Common myeloid progenitor, CD34-positive (primary cell): ENCODE data around the gene SPATA19.

Experiments used
- CTCF ChIA-PET: fragments of 350-600 bp; sonication (Branson Sonifier 250); formaldehyde crosslinking; loops from one replicate; lab custom pipeline; 2021; ENCODE audit warnings: antibody characterized with exemption; lab: Charles Lee
- POLR2A ChIA-PET: fragments of 350-600 bp; sonication (Branson Sonifier 250); formaldehyde crosslinking; loops from one replicate; lab custom pipeline; 2021; ENCODE audit warnings: antibody characterized with exemption; lab: Charles Lee
- DNase-seq, 3 donors: peaks; one replicate each; pipeline versions ENCODE4 v3.0.0 to v3.0.0-alpha.2; 2013
- H3K27ac ChIP-seq, 2 experiments: 1 replicate in 1 of 2; 2 replicates in 1 of 2; pipeline ENCODE4 v1.7.0; 2013; ENCODE audit warnings: inconsistent platforms in 2 of 2, low read length in 2 of 2, mild to moderate bottlenecking in 2 of 2, low read depth in 1 of 2, moderate library complexity in 1 of 2; ENCODE audit not compliant: severe bottlenecking in 2 of 2, insufficient read depth in 1 of 2, poor library complexity in 1 of 2
- H3K27me3 ChIP-seq, 5 experiments: replicated peaks in 2 of 5; 1 replicate in 3 of 5; 2 replicates in 2 of 5; pipeline versions ENCODE4 v1.6.1 to v1.7.0; 2013; ENCODE audit warnings: low read length in 4 of 5, mild to moderate bottlenecking in 2 of 5, moderate library complexity in 2 of 5, inconsistent platforms in 1 of 5; ENCODE audit not compliant: insufficient read depth in 5 of 5, control insufficient read depth in 4 of 5
- H3K36me3 ChIP-seq, 4 experiments: 1 replicate in 2 of 4; 2 replicates in 2 of 4; pipeline versions ENCODE4 v1.6.1 to v1.7.0; 2013; ENCODE audit warnings: low read length in 3 of 4, control low read depth in 1 of 4, mild to moderate bottlenecking in 1 of 4; ENCODE audit not compliant: control insufficient read depth in 4 of 4, insufficient read depth in 4 of 4
- H3K4me1 ChIP-seq, 4 experiments: 1 replicate in 3 of 4; 2 replicates in 1 of 4; pipeline versions ENCODE4 v1.6.1 to v1.7.1; 2013; ENCODE audit warnings: low read length in 3 of 4, mild to moderate bottlenecking in 3 of 4, control low read depth in 1 of 4, inconsistent platforms in 1 of 4, moderate library complexity in 1 of 4; ENCODE audit not compliant: control insufficient read depth in 4 of 4, insufficient read depth in 4 of 4; ENCODE audit errors: control extremely low read depth in 1 of 4
- H3K4me3 ChIP-seq, 7 experiments: 1 replicate in 4 of 7; 2 replicates in 3 of 7; pipeline versions ENCODE4 v1.5.1 to v1.7.0; 2013; ENCODE audit warnings: mild to moderate bottlenecking in 7 of 7, low read length in 6 of 7, moderate library complexity in 6 of 7, inconsistent platforms in 2 of 7, low read depth in 2 of 7, control low read depth in 1 of 7; ENCODE audit not compliant: insufficient read depth in 4 of 7, control insufficient read depth in 1 of 7; ENCODE audit errors: extremely low read depth in 1 of 7
- H3K9me3 ChIP-seq, 5 experiments: 1 replicate in 4 of 5; 2 replicates in 1 of 5; pipeline versions ENCODE4 v1.6.1 to v1.7.1; 2013; ENCODE audit warnings: low read length in 4 of 5, mild to moderate bottlenecking in 2 of 5, inconsistent platforms in 1 of 5, low read depth in 1 of 5, moderate library complexity in 1 of 5; ENCODE audit not compliant: control insufficient read depth in 4 of 5, insufficient read depth in 2 of 5; ENCODE audit errors: control extremely low read depth in 1 of 5
- WGBS: methylation state at CpG from one replicate; pipeline ENCODE4 v1.1.5; 2013; ENCODE audit not compliant: insufficient coverage; 5-methylcytosine and 5-hydroxymethylcytosine counted together

Gene SPATA19

DNA sequence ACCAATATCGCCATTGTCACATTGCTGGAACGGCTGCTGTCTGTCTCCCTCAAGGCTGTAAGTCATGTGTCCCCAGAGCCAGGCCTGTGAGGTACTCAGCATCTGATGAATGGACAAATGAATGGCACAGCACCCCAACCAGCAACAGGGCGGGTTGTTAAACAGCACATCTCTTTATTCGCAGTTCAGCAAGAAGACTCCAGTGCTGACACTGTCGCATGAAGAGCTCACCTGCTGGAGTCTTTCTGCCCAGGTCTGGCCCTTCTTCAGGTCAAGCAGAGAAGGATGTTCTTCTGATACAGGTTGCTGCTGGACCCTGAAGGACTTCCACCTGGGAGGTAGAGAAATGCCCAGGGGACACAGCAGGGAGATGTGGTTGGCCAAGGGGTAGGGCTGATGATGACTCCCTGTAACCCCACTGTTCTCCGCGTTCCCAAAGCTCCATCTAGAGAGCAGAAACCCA is 4.8 kb downstream of the SPATA19 start:
- H3K27me3 ChIP-seq = peaks cover 0 to 12% (median 2%) of the 10 kb centered on the region in 5 experiments
- peaks cover 0 to 7% (median 0%) of the 10 kb centered on the region in 5 experiments for H3K9me3 ChIP-seq
- ChIA-PET POLR2A (no interaction called here), CTCF (interaction anchor here (1.8 kb wide), 1 partner anchor 707 kb away, joined by 6 read pairs; no protein-coding TSS in a partner anchor)
- H3K36me3 ChIP-seq = no peaks in the 10 kb centered on the region
- 92% methylated on average over 7 of the region's 7 CpGs for WGBS
- H3K27ac ChIP-seq = no peak overlapping the region
- no peak for DNase-seq
- peaks cover 0 to under 1% (median 0%) of the 10 kb centered on the region in 4 experiments for H3K4me1 ChIP-seq
- H3K4me3 ChIP-seq = no peak overlapping the region

DNA sequence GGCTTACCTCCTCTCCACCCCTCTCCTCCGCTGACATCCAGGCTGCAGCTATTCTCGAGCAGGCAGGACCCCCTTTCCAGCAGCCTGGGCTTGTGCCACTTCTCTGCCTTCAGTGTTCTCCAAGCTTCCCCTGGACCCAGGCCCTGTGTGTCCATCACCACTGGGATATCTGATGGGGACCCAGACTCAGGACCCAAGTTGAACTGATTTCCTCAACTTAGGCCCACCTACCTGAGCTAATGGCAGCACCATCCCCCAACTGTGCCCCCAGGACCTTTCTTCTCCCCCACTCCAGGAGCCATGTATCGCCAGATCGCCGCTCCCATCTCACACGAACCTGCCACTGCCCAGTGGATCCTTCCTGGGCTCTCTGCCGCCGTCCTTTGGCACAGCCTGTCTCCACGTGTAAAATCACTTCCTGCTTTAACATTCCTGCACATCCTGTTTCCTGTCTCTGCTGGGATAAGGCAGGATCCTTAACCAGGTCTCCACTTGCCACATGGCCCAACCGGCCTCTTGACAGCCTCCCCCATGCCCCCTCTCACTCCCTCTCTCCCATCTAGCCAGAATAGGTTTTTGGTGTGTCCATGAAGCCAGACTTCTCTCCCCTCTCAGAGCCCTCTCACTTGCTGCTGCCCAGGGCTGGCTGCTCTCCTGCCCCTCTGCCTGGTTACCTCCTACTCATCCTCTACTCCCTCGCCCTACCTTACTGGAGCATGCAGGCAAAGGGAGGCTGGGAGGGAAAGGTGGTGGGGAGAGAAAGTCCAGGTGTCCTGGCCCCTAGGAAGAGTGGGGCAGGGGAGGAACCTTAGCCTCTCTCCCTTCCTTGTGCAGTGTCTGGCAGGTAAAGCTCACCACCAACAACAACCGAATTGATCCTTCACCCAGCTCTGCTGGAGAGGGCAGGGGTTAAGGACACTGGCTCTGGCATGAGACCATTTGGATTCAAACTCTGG is 9.4 kb downstream of the SPATA19 start:
- Histone ChIP-seq H3K9me3 (peaks cover 0 to 7% (median 0%) of the 10 kb centered on the region in 5 experiments), H3K4me1 (peaks cover 0 to 5% (median 1%) of the 10 kb centered on the region in 4 experiments), H3K36me3 (no peaks in the 10 kb centered on the region), H3K27ac (no peak overlapping the region), H3K4me3 (no peak overlapping the region), H3K27me3 (peaks cover 0 to 23% (median 4%) of the 10 kb centered on the region in 5 experiments)
- ChIA-PET POLR2A (no interaction called here), CTCF (interaction anchor here (0.7 to 5.1 kb wide), 12 partner anchors 9 to 765 kb away, joined by 3 to 69 read pairs (median 4); partner anchors contain the start of gene SPATA19)
- 64% methylated on average over 11 of the region's 12 CpGs for WGBS
- no peak for DNase-seq

DNA sequence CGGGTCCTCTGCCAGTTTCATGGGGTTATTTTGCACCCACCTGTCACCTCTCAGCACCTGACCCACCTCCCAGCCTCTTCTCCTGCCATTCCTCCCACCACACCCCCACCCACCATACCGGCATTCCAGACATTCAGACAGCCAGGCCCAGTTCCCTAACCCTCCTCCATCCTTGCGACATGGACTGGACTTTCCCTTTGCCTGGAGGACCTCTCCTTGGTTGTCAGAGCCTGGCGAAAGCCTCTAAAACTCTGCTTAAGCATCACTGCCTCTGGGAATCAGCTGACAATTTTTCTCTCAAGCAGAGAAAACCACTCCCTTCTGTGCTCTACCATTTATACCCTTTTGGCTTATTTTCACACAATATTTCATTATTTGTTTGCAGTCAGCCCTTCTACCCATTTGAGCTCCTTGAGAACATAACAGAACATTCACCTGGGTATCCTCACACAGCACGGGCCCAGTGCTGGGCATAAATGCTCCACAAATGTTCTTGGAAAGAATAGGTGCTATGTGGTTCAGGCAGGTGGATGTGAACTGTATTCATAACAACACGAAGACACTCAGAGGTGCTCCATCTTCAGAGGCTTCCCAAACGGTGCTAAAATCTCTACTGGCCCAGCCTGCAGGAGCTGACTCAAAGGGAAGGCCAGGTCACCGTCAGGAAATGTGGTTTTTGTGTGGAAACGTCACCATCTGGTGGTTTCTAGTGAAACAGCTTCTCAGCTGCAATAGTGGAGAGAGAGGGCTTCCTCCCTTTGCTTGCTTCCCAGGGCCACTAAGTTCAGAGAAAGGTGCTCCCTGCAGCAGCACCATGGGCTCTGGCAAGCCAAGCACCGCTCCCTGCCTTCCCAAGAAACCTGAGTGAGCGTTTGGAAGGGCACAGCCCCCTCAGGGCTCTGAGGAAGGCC is 10.4 kb downstream of the SPATA19 start:
- Histone ChIP-seq H3K27ac (no peak overlapping the region), H3K36me3 (no peaks in the 10 kb centered on the region), H3K4me3 (no peak overlapping the region), H3K4me1 (peaks cover 0 to 5% (median 1%) of the 10 kb centered on the region in 4 experiments), H3K9me3 (peaks cover 0 to 7% (median 0%) of the 10 kb centered on the region in 5 experiments), H3K27me3 (peaks cover 0 to 23% (median 4%) of the 10 kb centered on the region in 5 experiments)
- peak; percentile 69 to 85 (median 72) for DNase-seq
- 38% methylated on average over 10 of the region's 11 CpGs for WGBS
- CTCF ChIA-PET = interaction anchor here (0.7 to 5.1 kb wide), 11 partner anchors 10 to 764 kb away, joined by 3 to 69 read pairs (median 4); partner anchors contain the start of gene SPATA19
- POLR2A ChIA-PET = no interaction called here

DNA sequence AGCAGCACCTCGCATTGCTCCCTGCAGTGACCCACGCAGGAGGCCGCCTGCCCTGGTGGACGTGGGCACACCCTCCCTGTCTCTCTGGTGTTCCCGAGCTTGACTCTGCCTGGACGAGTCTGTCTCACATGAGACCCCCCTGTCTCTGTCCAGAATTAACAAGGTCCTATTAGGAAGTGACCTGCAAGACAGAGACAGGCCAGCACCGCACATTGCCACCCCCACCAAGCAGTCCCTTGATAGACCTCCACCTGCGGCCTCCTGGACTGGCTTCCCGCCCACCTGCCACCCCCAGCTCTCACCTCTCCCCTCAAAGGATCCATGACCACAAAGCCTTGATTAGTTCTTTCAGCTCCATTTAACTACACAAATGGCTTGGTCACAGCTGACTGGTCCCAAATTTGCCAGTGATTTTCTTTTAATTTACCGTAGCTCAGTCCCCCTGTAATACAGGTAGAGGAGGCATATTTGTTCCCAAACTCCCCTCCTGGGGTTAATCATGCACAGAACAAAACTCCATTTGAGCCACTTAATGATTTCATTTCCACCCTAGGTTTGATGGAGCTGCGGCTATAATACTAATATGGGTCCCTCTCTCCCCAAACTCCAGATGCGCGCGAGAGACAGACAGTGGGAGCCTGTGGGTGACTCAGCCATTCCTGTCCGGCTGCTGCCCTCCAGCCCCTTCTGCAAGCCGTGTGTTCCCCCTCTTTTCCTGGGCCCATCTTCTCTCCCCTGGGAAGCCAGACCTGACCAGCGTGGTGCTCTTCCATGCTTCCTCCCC is 11.2 kb downstream of the SPATA19 start:
- 96% methylated on average over 15 of the region's 17 CpGs for WGBS
- CTCF ChIA-PET = interaction anchor here (4.9 to 5.1 kb wide), 2 partner anchors 700 to 754 kb away, joined by 30 to 69 read pairs; no protein-coding TSS in a partner anchor
- no peaks in the 10 kb centered on the region for H3K36me3 ChIP-seq

DNA sequence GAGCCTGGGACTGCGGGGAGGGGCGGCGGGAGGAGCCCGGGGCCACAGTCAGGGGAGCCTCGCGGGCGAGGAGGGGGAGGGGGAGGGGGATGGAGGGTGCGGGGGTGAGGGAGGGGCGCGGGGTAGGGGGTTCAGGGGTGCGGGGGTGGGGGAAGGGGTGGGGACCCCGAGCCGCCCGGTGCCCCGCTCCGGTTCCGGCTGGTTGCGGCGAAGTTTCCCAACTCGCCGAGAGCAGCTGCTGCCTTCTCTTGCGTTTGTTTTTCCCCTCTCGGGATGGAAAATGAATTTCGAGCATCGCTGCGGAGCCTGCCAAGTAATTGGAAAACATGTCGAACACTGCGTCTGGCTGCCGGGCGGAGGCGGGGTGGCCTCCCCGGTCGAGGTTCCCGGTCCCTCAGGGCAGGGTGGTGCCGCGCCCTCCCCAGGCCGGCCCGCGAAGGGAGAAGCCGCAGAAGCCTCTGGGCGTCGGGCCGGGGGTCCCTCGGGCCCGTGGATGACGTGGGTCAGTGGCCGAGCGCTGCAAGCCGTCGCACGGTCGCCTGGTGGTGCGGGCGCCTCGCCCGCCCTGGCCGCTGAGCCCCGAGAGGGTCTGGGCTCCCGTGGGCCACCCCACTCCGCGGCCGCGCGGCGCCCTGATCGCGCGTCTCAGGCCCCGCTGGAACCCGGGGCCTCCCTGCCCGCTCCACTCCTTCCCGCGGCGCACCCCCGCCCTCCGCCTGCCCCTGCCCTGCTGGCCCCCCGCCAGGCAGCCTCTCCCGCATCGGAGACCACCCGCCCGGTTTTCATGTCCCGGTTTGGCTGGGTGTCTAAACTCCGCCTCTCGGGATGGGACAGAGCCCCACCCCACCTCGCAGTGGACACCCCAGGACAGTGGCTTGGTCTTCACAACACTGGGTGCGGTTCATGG is 12.1 kb downstream of the SPATA19 start:
- no peaks in the 10 kb centered on the region for H3K36me3 ChIP-seq
- H3K4me3 ChIP-seq = no peak overlapping the region
- peaks cover 0 to 23% (median 4%) of the 10 kb centered on the region in 5 experiments for H3K27me3 ChIP-seq
- 74% methylated on average over 67 of the region's 86 CpGs for WGBS
- ChIA-PET CTCF (interaction anchor here (1.4 to 5.1 kb wide), 3 partner anchors 699 to 759 kb away, joined by 3 to 69 read pairs (median 30); no protein-coding TSS in a partner anchor), POLR2A (no interaction called here)
- H3K4me1 ChIP-seq = peaks cover 0 to 5% (median 1%) of the 10 kb centered on the region in 4 experiments
- DNase-seq = peak in 1 of 3 donors; percentile 16
- H3K27ac ChIP-seq = no peak overlapping the region
- H3K9me3 ChIP-seq = peaks cover 0 to 7% (median 0%) of the 10 kb centered on the region in 5 experiments

More for the DNA sequence above, 11.2 kb downstream of the SPATA19 start:
- POLR2A ChIA-PET = no interaction called here
- no peak overlapping the region for H3K27ac ChIP-seq
- peaks cover 0 to 5% (median 1%) of the 10 kb centered on the region in 4 experiments for H3K4me1 ChIP-seq
- H3K27me3 ChIP-seq = peaks cover 0 to 23% (median 4%) of the 10 kb centered on the region in 5 experiments
- peaks cover 0 to 7% (median 0%) of the 10 kb centered on the region in 5 experiments for H3K9me3 ChIP-seq
- no peak overlapping the region for H3K4me3 ChIP-seq
- no peak for DNase-seq
